Measurements from ENCODE around the gene KRT17. TPM values are rescaled to one million over a fixed set of nuclear protein-coding genes. Genes with fewer than 3 reads are reported as not detected.
A peak's percentile ranks its signal among the peaks of the same experiment; 100 is the strongest.

KRT17 gene
- total and polyA plus RNA-seq, 10 of the 15 experiments (the other 5 are each of a cell fraction or from before 2014, with no cell fraction given) = 0.47 to 30.0 (median 2.5) TPM

DNA sequence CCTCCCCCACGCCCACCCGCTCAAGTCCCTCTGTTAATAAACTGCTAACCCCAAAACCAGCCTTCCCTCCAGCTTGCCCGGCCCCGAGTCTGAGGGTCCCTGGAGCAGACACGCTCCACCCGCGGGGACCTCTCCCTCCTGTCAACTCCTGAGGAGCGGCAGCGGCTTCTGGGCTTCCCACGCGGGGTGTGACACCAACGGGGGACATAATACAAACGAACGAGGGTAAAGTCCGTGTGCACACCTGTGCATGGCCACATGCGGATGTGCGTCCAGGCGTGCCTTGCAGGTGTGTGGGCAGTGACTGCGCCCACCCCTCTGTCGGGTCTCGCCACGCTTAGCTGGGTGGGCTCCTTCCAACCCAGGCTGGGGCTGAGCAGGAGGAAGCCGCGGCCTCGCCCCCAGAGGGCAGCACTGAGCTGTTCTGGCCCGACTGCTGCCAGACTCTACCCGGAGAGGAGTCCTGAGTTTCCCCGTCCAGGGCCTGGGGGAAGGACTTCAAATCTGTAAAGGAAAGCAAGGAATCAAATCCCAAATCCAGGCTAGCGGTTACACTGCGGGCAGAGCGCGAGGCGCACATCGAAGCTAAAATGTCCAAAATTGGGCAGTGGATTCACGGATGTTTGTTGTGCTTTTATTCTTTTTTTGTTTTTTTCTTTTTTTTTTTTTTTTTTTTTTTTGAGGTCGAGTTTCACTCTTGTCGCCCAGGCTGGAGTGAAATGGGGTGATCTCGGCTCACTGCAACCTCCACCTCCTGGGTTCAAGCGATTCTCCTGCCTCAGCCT is 24.2 kb upstream of the KRT17 start:
- in situ Hi-C loops (cut with MboI) (no loop called here), intact Hi-C loops (cut with micrococcal nuclease; ENCODE audit: unreplicated experiment) (loop anchor here (1.0 to 5.0 kb wide), 6 partner anchors 14 to 846 kb away; no protein-coding TSS in a partner anchor)
- SMC1A ChIA-PET (ENCODE audit: uncharacterized antibody, unreplicated experiment) = interaction anchor here (0.9 to 4.8 kb wide), 17 partner anchors 12 to 1032 kb away, joined by 3 to 62 read pairs (median 7); no protein-coding TSS in a partner anchor
- no peak for DNase-seq (ENCODE audit: low read depth, low spot score)
- H3K4me1 ChIP-seq (ENCODE audit: control insufficient read depth, insufficient read depth, low read length) = peaks cover 9% of the 10 kb centered on the region
- H3K9me3 ChIP-seq (replicated peaks; ENCODE audit: control insufficient read depth, insufficient read depth, low read length) = no peaks in the 10 kb centered on the region
- WGBS (ENCODE audit: insufficient coverage, insufficient replicate concordance, low lambda C conversion rate, missing lambda C conversion rate) = under 1% methylated on average over 35 of the region's 39 CpGs
- H2AFZ ChIP-seq (ENCODE audit: control insufficient read depth, low read depth, low read length) = peak overlapping the region; percentile 92
- peak overlapping the region; percentile 57; the same call in 1 of the 2 replicates for H3K4me3 ChIP-seq
- H3K27me3 ChIP-seq (replicated peaks in 1 of 2; ENCODE audit: control insufficient read depth in 2 of 2, insufficient read depth in 2 of 2, low read length in 1 of 2) = no peaks in the 10 kb centered on the region
- peak; percentile 77 for FAIRE-seq
- no peaks in the 10 kb centered on the region for H3K79me2 ChIP-seq (ENCODE audit: control insufficient read depth, insufficient read depth, low read length)
- peak; percentile 97 for ATAC-seq
- no peaks in the 10 kb centered on the region for H4K20me1 ChIP-seq (ENCODE audit: control insufficient read depth, insufficient read depth)
- BruUV-seq (replicated peaks) = no TSS peak
- no peak overlapping the region for H3K27ac ChIP-seq (ENCODE audit: control insufficient read depth, insufficient read depth)
- RAD21 ChIA-PET (ENCODE audit: unreplicated experiment) = interaction anchor here (0.6 to 11.5 kb wide), 20 partner anchors 9 to 1033 kb away, joined by 3 to 193 read pairs (median 4); no protein-coding TSS in a partner anchor
- POLR2A ChIA-PET = interaction anchor here (0.6 to 2.8 kb wide), 8 partner anchors 13 to 807 kb away, joined by 3 to 19 read pairs (median 4); no protein-coding TSS in a partner anchor
- H3K36me3 ChIP-seq (ENCODE audit: control insufficient read depth in 2 of 2, insufficient read depth in 2 of 2, low read length in 1 of 2) = no peaks in the 10 kb centered on the region
- CTCF ChIA-PET = interaction anchor here (0.6 to 11.8 kb wide), 57 partner anchors 9 to 1344 kb away, joined by 3 to 420 read pairs (median 4); partner anchors contain the start of genes EIF1 and KRT9
- H3K9ac ChIP-seq (ENCODE audit: control insufficient read depth, insufficient read depth, low read length) = peak overlapping the region; percentile 44; the same call in 1 of the 2 replicates
- peak overlapping the region; percentile 89 for H3K4me2 ChIP-seq (ENCODE audit: control insufficient read depth, insufficient read depth)
- TF ChIP-seq ASH2L (IDR thresholded peaks at IDR 0.05; ENCODE audit: borderline replicate concordance, low read depth) (no peak), FOXK2 (IDR thresholded peaks at IDR 0.05) (no peak), SIN3A (IDR thresholded peaks at IDR 0.05; ENCODE audit: low read depth, low read length) (no peak), EED (IDR thresholded peaks at IDR 0.05; ENCODE audit: low read depth) (peak; percentile 35; the same call in 1 of the 2 replicates), TAF1 (IDR thresholded peaks at IDR 0.05; ENCODE audit: borderline replicate concordance, low read depth, low read length) (no peak), RFX5 (IDR thresholded peaks at IDR 0.05; ENCODE audit: low read depth, low read length) (no peak), YY1 (IDR thresholded peaks at IDR 0.05; ENCODE audit: low read depth, low read length) (0 out of 2 replicates have a peak, but pooled peaks have one; percentile 6), TCF7 (IDR thresholded peaks at IDR 0.05; ENCODE audit: borderline replicate concordance) (no peak), GABPA (IDR thresholded peaks at IDR 0.05; ENCODE audit: low read depth) (no peak), ZNF384 (IDR thresholded peaks at IDR 0.05; ENCODE audit: borderline replicate concordance, low read depth, low read length) (peak; percentile 40; the same call in 1 of the 2 replicates)
- TF ChIP-seq, protein P1, sequence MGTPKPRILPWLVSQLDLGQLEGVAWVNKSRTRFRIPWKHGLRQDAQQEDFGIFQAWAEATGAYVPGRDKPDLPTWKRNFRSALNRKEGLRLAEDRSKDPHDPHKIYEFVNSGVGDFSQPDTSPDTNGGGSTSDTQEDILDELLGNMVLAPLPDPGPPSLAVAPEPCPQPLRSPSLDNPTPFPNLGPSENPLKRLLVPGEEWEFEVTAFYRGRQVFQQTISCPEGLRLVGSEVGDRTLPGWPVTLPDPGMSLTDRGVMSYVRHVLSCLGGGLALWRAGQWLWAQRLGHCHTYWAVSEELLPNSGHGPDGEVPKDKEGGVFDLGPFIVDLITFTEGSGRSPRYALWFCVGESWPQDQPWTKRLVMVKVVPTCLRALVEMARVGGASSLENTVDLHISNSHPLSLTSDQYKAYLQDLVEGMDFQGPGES (IDR thresholded peaks at IDR 0.05) = no peak
- TF ChIP-seq, protein P2, sequence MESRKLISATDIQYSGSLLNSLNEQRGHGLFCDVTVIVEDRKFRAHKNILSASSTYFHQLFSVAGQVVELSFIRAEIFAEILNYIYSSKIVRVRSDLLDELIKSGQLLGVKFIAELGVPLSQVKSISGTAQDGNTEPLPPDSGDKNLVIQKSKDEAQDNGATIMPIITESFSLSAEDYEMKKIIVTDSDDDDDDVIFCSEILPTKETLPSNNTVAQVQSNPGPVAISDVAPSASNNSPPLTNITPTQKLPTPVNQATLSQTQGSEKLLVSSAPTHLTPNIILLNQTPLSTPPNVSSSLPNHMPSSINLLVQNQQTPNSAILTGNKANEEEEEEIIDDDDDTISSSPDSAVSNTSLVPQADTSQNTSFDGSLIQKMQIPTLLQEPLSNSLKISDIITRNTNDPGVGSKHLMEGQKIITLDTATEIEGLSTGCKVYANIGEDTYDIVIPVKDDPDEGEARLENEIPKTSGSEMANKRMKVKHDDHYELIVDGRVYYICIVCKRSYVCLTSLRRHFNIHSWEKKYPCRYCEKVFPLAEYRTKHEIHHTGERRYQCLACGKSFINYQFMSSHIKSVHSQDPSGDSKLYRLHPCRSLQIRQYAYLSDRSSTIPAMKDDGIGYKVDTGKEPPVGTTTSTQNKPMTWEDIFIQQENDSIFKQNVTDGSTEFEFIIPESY (IDR thresholded peaks at IDR 0.05) = no peak
- TF ChIP-seq, protein P3, sequence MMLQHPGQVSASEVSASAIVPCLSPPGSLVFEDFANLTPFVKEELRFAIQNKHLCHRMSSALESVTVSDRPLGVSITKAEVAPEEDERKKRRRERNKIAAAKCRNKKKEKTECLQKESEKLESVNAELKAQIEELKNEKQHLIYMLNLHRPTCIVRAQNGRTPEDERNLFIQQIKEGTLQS (IDR thresholded peaks at IDR 0.05; ENCODE audit: borderline replicate concordance, extremely low read depth, low read depth, low read length) = no peak
- TF ChIP-seq, protein P4, sequence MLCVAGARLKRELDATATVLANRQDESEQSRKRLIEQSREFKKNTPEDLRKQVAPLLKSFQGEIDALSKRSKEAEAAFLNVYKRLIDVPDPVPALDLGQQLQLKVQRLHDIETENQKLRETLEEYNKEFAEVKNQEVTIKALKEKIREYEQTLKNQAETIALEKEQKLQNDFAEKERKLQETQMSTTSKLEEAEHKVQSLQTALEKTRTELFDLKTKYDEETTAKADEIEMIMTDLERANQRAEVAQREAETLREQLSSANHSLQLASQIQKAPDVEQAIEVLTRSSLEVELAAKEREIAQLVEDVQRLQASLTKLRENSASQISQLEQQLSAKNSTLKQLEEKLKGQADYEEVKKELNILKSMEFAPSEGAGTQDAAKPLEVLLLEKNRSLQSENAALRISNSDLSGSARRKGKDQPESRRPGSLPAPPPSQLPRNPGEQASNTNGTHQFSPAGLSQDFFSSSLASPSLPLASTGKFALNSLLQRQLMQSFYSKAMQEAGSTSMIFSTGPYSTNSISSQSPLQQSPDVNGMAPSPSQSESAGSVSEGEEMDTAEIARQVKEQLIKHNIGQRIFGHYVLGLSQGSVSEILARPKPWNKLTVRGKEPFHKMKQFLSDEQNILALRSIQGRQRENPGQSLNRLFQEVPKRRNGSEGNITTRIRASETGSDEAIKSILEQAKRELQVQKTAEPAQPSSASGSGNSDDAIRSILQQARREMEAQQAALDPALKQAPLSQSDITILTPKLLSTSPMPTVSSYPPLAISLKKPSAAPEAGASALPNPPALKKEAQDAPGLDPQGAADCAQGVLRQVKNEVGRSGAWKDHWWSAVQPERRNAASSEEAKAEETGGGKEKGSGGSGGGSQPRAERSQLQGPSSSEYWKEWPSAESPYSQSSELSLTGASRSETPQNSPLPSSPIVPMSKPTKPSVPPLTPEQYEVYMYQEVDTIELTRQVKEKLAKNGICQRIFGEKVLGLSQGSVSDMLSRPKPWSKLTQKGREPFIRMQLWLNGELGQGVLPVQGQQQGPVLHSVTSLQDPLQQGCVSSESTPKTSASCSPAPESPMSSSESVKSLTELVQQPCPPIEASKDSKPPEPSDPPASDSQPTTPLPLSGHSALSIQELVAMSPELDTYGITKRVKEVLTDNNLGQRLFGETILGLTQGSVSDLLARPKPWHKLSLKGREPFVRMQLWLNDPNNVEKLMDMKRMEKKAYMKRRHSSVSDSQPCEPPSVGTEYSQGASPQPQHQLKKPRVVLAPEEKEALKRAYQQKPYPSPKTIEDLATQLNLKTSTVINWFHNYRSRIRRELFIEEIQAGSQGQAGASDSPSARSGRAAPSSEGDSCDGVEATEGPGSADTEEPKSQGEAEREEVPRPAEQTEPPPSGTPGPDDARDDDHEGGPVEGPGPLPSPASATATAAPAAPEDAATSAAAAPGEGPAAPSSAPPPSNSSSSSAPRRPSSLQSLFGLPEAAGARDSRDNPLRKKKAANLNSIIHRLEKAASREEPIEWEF (IDR thresholded peaks at IDR 0.05; ENCODE audit: insufficient replicate concordance, low read depth, low read length) = no peak
